Left kidney (tissue), 8 donors: Measurements from ENCODE around the gene MYOZ3. TPM values are rescaled to one million over a fixed set of nuclear protein-coding genes. Genes with fewer than 3 reads are reported as not detected.

Source experiments
- DNase-seq: peaks from one replicate; pipeline ENCODE4 v3.0.0-alpha.2; 2013
- long read RNA-seq, 8 donors: transcript quantifications; one replicate each; lab custom pipeline, GENCODE V29; 2026
- polyA plus RNA-seq: library from polyadenylated mRNA; unstranded; fragments of 120-200 nt; gene quantifications from one replicate; pipeline ENCODE4 v1.2.1, GENCODE V29; 2013; ENCODE audit not compliant: insufficient read length

Gene MYOZ3
- polyA plus RNA-seq, result 6.9 TPM
- long read RNA-seq, donor 1, partial matches to known transcripts, result 6 of 8 reads
- long read RNA-seq, donor 1, other reads (novel, unspliced or antisense), result 0 of 8 reads
- long read RNA-seq, donor 2, partial matches to known transcripts, result 0 of 2 reads
- long read RNA-seq, donor 2, other reads (novel, unspliced or antisense), result 0 of 2 reads
- long read RNA-seq, donor 3, result 0 reads
- long read RNA-seq, donor 4, result 0 reads
- long read RNA-seq, donor 5, partial matches to known transcripts, result 0 of 4 reads
- long read RNA-seq, donor 5, other reads (novel, unspliced or antisense), result 0 of 4 reads
- long read RNA-seq, donor 6, partial matches to known transcripts, result 0 of 4 reads
- long read RNA-seq, donor 6, other reads (novel, unspliced or antisense), result 0 of 4 reads
- long read RNA-seq, donor 7, partial matches to known transcripts, result 0 of 1 reads
- long read RNA-seq, donor 7, other reads (novel, unspliced or antisense), result 0 of 1 reads
- long read RNA-seq, donor 8, partial matches to known transcripts, result 0 of 1 reads
- long read RNA-seq, donor 8, other reads (novel, unspliced or antisense), result 0 of 1 reads

DNA sequence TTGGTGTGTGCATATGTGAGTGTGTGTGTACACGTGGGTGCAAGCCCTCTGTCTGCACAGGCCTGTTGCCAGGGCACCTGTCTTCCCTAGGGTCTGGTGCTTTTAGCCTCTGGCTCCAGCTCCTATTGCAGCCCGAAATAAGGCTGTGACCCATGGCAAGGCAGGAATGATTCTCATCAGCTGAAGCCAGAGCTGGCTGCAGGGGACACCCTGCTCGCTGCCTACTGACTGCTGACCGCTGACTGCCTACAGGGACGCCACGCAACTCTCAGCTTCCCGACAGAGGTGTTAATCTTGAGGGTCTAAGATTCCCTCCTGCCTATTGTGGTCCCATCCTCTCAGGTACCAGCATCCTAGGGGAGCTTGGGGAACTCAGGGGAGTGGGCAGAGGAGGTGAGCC, at the start of gene MYOZ3:
Gene MYOZ3 (plus strand): TSS at position 166 of the 400 bp plus-strand sequence. CDS start 1,691 bp downstream, outside the sequence.
- no peak for DNase-seq

GRCh38 chr5:150612405-150612804, 48.6 kb upstream of the MYOZ3 start:
- no peak for DNase-seq

DNA sequence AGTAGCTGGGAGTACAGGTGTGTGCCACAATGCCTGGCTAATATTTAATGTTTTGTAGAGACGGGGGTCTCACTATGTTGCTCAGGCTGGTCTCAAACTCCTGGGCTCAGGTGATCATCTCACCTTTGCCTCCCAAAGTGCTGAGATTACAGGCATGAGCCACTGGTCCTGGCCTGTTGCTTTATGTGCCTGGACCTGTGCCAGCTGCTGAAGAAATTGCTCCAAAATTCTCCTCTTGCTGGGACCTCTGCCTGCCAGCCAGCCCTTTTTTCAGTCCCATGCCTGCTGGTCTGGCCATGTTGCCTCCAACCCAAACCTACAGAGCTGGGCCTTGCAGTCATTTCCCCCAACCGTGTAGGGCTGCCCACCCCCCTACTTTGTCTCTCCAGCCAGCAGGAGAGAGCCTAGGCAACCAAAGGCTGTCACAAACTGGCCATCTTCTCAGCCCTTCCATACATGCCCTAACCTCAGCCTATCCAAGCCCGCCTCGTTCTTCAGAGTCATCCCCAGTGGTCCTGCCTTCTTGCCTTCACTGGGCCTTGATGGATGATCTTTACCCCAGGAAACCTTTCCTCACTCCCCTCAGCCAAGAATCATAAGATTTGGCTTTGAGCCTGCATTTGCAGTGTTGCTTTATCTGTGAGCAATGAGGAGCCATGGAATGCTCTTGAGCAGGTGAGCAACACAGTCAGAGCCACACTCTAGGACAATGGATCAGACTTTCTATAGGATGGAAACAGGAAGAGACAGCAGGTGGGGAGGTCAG, 48.0 kb upstream of the MYOZ3 start:
- no peak for DNase-seq

DNA sequence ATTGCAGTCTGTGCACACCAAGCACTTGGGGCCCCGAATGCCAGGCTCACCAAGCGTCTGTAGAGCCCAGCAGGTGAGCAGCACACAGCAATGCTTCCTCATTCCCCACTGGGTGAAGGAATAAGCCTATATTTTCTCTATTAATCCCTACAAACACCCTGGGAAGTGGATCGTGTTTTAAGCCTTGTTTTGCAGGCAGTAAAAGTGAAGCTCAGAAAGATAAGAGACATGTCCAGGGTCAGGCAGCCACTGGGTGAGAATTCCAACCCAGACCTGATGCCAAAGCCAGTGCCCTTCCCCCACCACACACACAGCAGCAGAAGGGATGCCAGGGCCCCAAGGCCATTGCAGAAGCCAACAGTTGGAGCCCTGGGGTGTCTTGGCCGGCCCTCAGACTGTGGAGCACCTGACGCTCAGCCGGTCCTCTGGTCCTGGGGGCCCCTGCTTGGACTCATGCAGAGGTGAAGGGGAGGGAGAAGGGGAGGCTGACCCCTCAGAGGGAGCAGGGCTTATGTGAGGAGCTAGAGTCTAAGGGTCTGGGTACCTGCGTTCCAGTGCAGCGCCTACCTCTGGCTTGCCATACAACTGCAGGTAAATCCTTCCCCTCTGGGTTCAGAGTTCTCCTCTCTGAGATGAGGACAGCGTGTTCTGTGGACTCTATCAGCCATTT, 46.9 kb upstream of the MYOZ3 start:
- DNase-seq, result no peak

DNA sequence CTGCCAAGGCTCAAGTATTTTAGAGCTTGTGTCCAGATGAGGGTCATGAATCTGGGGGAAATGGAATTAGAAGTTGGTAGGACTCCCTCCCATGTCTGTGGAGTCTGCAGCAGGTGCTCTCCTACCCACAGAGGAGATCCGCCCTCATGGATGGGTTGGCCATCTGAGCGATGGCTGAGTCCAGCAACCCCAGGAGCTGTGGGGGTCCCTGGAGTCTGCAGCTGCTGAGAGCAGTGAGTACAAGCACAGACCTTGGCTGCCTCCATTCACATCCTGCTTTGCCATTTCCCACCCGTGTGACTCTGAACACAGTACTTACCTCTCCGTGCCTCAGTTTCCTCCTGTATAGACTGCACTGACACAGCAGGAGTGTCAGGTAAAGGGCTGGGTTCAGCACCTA, 46.4 kb upstream of the MYOZ3 start:
- DNase-seq, result no peak

GRCh38 chr5:150615141-150615699, 45.8 kb upstream of the MYOZ3 start:
- DNase-seq, result no peak

DNA sequence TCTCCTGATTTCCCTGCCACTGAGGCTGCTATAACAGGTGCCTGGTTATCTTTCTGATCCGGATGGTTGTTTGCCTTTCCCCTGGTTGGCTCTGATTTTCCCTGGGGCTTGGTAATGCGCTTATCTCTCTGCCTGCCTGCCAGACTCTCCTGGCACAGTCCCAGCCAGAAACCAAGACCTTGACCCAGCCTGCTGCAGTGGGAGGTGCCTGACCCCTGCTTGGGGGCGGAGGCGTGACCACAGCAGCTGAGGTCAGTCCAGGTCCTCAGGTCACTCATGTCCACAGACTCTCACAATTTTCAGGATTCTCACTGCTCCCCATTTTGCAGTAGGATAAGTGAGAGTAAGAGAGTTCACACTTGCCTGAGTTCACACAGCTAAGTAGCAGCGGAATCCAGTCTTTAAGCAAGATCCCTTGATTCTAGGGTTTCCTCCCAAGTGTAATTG, 45.0 kb upstream of the MYOZ3 start:
- no peak for DNase-seq

DNA sequence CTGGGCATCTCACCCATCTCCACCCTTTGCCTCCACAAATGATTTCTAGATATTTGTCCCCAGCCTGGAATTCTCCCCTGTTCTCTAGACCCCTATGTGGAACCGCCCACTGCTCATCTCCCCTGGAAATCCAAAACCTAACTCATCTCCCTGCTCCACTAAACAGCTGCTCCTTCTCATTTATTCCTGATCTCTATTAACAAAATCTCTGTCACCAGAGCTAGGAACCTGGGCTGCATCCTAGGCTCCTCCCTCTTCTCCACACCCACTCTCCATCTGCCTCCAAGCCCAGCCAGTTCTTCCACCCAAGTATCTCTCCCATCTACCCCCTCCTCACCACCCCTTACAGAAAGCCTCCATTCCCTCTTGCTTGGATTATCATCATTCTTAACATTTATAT, 44.5 kb upstream of the MYOZ3 start:
- no peak for DNase-seq

DNA sequence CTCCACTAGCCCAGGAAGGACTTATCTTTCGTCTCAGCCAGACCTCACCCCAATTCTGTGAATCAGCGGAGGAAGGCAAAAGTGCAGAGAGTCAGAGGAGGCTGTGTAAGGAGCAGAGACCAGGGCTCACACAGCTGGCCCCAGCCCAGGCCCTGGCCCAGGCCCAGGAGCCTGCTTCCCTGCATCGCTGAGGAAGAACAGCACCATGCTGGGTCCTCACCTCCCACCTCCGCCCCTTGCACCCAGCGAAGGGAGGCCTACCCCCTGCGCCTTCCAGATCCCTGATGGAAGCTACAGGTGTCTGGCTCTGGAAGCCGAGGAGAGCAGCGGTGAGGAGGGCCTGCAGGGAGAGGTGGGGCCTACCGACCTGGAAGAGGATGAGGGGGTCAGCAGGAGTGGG, 42.9 kb upstream of the MYOZ3 start:
- DNase-seq, result no peak

DNA sequence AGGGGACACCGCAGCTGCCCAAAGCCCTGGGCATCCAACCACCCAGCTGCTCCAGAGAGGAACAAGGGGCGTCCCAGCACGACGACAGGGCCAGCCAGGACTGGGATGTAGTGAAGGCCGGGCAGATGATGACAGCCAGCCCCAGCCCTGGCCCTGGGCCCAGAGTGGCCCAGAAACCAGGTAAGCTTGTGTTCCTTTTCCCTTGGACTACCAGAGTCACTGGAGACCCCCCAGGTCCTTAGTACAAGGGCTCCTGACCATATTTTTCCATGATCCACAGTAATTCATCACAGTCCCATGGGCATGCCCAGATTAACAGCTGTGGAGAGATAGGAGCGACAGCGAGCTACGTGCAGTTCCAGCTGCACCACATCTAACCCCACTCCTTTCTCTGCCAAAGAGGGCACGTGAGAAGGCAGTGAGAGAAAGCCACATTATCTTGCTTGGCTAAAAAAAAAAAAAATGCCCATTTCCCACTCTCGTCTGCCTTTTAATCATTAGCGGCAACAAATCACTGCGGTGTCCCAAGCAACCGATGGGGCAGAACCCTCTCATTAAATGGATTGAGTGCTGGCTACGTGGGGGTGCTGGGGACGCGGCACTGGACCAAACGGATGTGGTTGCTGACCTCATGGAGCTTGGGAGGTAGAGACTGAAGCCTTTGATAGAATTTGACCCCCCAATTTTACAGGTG, 42.3 kb upstream of the MYOZ3 start:
- DNase-seq, result peak; percentile 67

- no peak for DNase-seq
Measured at GRCh38 chr5:150619359-150620230, 41.5 kb upstream of the MYOZ3 start.

- no peak for DNase-seq
Measured at GRCh38 chr5:150621301-150621700, 39.8 kb upstream of the MYOZ3 start.

GRCh38 chr5:150622157-150622556, 38.9 kb upstream of the MYOZ3 start:
- no peak for DNase-seq

DNA sequence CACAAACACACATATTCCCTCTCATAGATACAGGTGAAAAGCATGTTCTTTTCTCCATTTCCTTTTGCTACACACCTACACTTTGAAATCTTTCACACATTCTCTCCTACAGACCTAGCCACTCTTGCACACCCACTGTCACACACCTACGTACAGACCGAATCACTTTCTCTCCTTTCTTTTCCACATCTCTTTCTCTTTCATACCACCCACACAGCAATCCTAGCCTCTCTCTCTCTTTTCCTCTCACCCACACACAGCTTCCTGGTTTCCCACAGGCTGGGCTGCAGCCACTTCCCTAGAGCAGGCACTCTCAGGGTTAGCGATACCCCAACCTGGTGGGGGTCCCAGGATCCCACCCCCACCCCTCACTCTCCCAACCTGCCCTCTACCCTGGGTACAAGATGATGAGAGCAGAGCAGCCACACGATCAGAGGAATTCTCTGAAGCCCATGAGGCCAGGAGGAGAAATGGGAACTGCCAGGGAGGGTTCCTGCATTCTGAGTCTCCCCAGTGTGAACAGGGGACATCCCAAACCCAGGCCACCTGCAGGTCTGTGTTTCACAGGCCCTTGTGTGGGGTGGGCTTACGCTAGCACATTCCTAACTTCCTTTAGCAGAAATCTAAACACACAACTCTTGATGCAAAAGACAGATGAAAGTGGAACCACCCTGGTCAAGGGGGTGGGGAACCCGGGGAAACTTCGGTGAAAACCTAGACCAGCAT, 37.7 kb upstream of the MYOZ3 start:
- no peak for DNase-seq

GRCh38 chr5:150623878-150624216, 37.2 kb upstream of the MYOZ3 start:
- no peak for DNase-seq

DNA sequence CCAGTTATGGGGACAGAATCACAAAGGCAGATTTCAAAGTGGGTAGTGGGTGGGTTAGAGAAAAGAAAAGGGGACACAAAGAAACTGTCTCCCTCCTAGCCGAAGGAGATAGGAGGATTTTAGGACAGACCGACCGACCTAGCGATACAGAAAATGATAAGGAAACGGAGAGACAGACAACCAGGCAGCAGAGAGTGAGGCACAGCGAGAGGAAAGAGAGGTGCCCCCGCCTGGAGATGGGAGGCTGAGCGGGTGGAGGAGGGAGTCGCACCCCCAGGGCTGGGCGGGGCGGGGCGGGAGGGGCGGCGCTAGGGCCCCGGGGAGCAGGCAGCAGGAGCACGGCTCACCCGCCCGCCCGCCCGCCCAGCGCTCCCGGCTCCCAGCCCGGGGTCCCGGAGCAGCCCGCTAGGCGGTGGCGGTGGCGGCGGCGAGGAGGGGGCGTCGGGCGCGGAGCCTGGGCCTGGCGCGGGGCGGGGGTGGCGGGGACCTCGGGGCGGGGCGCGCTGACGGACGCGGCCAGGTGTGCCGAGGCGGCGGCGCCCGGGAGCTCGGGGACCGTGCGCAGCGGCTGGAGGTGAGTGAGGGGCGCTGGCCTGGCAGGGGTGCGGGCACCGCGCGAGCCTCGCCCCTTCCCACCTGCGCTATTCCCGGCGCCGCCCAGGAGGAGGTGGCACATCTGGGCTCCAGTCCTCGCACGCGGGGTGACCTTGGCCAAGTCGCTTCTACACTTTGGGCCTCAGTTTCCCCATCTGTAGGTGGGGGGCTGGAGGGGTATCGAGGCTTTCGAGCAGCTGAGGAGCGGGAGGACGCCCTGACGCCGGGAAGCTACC, 36.5 kb upstream of the MYOZ3 start:
- no peak for DNase-seq

GRCh38 chr5:150625164-150625535, 35.9 kb upstream of the MYOZ3 start:
- DNase-seq, result no peak

GRCh38 chr5:150625831-150626746, 35.0 kb upstream of the MYOZ3 start:
- no peak for DNase-seq
